Measurements from ENCODE around the gene C11orf16.

Gene C11orf16

GRCh38 chr11:8928981-8929615 is 3.6 kb downstream of the C11orf16 start:
- no peak for TF ChIP-seq CTCF (IDR thresholded peaks at IDR 0.05)

DNA sequence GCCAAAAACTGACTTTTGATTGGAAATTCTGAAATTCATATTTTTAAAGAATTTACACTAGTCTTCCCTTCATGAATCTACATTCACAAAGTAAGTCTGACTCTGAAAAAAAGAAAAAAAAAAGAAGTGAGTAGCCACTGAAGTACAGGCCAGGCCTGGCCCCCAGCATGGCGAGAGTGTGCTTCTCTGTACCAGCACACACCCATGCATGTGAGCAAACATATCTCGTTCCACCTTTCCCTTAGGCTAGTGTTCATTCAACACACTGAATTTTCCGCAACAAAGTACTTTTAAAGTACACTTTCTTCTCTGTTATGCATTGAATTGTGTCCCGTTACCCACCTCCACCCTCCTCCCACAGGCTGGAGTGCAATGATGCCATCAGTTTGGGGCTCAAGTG is 4.5 kb downstream of the C11orf16 start:
- no peak for TF ChIP-seq CTCF (IDR thresholded peaks at IDR 0.05)

GRCh38 chr11:8927233-8927632 is 5.5 kb downstream of the C11orf16 start:
- no peak for TF ChIP-seq CTCF (IDR thresholded peaks at IDR 0.05)

DNA sequence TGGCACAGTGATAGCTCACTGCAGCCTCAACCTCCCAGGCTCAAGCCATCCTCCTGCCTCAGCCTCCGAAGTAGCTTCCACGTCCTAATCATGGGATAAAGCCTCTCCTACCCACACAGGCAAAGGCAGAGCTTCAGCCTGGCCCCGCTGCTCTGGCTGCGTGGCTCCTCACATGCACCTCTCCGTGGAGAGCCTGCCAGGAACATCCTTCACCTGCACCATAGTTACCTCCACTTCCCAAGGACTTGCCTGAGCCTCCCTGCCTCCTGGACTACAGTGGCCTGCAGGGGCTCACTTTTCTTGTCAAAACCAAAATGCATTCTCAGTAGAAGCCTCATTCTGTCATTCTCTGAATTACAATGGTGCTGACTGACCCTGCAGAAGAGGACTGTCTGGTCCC is 6.5 kb downstream of the C11orf16 start:
- no peak for TF ChIP-seq CTCF (IDR thresholded peaks at IDR 0.05)

- no peak for TF ChIP-seq CTCF (IDR thresholded peaks at IDR 0.05)
These were observed 7.0 kb downstream of the C11orf16 start for GRCh38 chr11:8925711-8926110.

- no peak for TF ChIP-seq CTCF (IDR thresholded peaks at IDR 0.05)
These were observed 10.1 kb downstream of the C11orf16 start for GRCh38 chr11:8922691-8923090.

DNA sequence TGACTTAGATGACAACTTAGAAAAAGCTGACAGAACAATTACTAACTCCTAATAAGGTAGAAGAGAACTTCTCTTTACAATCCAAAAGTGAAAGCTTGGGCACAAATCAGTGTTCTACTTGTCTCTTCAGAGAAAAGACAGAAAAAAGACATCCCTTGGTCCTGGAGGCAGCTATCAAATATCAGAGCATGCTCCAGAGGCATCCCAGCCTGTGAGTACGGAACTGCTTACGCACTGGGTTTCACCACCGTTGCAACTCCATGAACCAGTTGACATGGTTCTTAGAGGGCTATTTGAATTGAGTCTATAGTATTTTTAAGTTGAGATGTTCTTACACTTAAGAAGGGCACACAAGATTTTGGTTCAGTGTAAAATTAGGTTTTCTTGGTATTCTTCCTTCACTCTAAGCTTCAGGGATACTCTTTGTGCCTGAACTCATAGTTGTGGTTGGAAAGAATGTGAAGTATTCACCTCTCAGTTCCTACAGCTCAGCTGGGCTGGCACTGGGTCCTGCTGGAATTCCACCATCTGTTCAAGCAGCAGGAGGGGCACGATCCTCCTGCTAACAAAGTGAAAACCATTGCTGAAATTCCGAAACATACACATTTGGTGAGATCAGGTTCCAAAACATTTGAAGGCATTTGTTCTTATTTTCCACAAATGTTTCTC is 15.5 kb downstream of the C11orf16 start:
- no peak for TF ChIP-seq CTCF (IDR thresholded peaks at IDR 0.05)

All from LNCAP (cell line).